EL (cell line): ENCODE data around the gene SCARF2.

Experiments used
- DNase-seq: peaks from one replicate; pipeline ENCODE4 v3.0.0-alpha.2; 2016

The SCARF2 gene

GRCh38 chr22:20439928-20440575 lies 2.4 kb upstream of the SCARF2 start:
- no peak for DNase-seq

GRCh38 chr22:20439556-20439927 lies 1.9 kb upstream of the SCARF2 start:
- no peak for DNase-seq

DNA sequence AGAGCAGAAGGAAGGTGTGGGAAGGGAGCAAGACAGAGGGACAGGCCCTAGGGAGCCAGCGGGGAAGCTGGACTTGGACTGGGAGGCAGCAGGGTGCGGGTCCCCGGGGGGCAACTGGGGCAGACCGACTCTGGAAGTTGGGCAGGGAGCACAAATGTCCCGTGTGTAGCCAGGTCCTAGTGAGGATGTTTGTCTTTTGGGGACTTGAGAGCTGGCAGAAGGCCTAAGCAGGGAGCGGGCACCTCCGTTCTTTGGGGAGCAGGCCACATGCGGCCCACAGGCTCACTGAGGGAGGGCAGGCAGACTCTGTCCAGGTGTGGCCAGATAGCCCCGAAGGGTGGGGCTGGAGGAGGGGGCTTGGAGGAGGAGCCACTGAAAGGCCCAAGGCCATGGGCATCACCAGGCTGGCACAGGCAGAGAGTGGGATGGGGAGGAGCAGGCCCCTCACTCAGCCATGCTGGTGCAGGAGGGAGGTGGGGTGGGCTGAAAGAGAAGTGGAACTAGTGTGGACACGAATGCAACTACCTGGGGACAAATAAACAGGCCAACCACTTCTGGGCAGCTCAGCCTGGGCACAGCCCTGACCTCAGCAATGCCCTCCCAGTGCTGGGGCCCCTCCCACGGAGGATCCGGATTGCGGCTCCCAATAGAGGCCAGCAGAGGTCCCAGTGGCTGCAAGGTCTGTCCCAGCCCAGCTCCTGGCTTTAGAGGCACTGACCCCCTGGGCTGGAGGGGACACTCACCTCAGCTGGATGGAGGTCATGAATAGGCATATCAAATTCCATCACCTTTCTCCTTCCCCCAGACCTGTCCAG lies 1.3 kb upstream of the SCARF2 start:
- DNase-seq, result peak; percentile 49

GRCh38 chr22:20438427-20438677 lies 727 bp upstream of the SCARF2 start:
- no peak for DNase-seq

- DNase-seq, result peak; percentile 59
These were observed 635 bp downstream of the SCARF2 start for GRCh38 chr22:20436768-20437612.

DNA sequence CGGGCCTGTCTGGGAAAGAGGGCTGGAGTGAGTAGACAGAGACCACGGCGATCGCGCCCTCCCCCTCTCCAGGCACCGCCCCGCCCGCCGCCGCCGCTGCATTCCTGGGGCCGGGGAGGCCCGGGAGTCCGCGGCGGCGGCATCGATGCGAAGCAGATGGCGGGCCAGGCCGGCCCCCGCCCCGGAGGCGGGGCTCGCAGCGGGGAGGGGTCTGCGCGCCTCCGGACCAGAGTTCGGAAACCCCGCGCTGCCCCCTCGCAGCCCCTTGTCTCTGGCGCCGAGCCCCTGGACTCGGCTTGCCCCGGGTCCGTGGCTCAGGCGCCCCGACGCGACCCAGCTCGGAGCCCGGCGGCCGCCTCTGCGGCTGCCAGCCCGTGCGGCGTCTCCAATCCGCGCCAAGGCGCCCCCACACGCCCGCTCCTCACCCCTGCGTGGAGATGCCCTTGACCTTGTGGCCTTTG lies 1.3 kb downstream of the SCARF2 start:
- peak; percentile 61 for DNase-seq

- no peak for DNase-seq
These were observed 2.0 kb downstream of the SCARF2 start for GRCh38 chr22:20435436-20436306.

GRCh38 chr22:20434773-20435172 lies 2.9 kb downstream of the SCARF2 start:
- DNase-seq, result no peak

- DNase-seq, result no peak
These were observed 3.3 kb downstream of the SCARF2 start for GRCh38 chr22:20434264-20434751.

- DNase-seq, result no peak
These were observed 3.9 kb downstream of the SCARF2 start for GRCh38 chr22:20433686-20434241.

DNA sequence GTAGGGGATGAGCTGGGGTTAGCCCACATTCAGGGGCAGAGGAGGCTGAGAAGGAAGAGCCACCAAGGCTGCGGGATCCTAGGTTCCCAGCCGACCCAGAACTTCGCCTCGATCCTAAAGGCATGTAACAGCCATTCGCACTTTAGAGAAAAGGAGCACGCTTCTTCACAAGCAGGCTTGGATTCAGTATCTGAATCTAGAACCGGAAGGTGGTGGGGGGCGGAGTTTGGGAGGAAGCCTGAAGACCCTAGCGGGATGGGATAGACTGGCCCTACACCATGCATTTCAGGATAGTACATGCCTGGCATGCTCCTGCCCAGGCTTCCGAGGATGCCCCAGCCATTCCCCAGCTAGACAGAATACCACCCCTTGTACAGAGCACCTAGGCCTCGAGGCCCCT lies 4.4 kb downstream of the SCARF2 start:
- DNase-seq, result no peak

GRCh38 chr22:20432244-20432686 lies 5.4 kb downstream of the SCARF2 start:
- no peak for DNase-seq

GRCh38 chr22:20431511-20432192 lies 6.0 kb downstream of the SCARF2 start:
- DNase-seq, result no peak

GRCh38 chr22:20430720-20431510 lies 6.7 kb downstream of the SCARF2 start:
- no peak for DNase-seq

- DNase-seq, result no peak
These were observed 7.4 kb downstream of the SCARF2 start for GRCh38 chr22:20430101-20430719.

DNA sequence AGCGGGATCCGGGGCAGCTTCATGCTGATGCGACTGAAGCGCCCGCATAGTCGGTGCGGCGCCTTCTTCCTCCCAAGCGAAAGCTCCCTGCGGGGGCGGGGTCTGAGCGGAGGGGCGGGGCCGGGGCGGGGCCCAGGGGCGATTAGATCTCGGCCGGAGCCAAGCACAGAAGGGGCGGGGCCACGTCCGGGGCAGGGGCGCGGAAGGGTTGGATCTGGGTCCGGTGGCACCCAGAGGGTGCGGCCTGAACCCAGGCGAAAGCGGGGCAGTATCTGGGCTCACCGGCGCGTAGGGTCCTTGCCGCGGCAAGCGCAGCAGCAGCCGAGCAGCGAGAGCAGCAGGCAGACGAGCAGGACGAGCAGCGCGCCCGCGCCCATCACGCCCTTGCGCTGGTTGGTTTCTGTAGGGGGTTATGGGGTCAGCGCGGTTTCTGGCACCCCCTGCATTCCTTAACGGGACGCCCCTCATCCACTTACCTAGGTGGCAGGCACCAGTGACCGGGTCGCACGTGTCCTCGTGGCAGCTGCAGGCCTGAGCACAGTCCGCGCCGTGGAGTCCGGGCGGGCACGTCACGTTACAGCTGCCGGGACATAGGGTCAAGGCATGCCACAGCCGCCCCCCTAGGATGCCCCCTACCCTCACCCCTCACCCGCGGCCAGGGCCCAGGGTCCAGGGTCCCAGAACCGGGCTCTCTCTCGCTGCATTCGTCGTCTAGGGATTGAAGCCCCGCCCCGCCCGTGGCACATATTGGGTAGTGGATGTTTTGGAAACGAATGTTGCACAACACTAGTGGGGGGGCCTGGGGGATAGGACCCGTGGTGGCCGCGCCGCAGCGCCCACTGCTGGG lies 8.1 kb downstream of the SCARF2 start:
- no peak for DNase-seq

GRCh38 chr22:20428496-20429253 lies 8.9 kb downstream of the SCARF2 start:
- DNase-seq, result no peak

DNA sequence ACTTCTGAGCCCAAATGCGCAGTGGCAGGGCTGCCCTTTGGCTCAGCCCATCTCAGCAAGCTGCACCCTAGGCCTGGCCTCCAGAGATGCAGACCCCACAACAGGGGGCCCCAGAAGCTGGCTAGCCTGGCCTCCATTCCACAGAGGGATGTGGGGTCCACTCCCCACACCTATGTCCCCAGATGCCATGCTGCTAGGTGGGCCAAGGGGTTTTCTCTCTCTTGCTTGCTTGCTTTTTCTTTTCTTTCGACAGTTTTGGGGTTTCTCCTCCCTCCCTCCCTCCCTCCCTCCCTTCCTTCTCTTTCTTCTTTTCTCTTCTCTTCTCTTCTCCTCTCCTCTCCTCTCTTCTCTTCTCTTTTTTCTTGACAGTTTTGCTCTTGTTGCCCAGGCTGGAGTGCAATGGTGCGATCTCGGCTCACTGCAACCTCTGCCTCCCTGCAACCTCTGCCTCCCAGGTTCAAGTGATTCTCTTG lies 9.6 kb downstream of the SCARF2 start:
- no peak for DNase-seq
